A673 (cell line): ENCODE data around the gene POLR3C.

Source experiments
- CTCF ChIP-seq: fragments of 300-800, 200-600 bp; sonication (generic); conservative IDR thresholded peaks from 2 replicates; pipeline ENCODE4 v1.5.1; 2017; ENCODE audit warnings: low read depth, mild to moderate bottlenecking, antibody characterized with exemption, low read length, moderate library complexity, mixed read lengths
- EZH2 ChIP-seq: fragments of 200-600 bp; sonication (generic); IDR thresholded peaks from 2 replicates; pipeline ENCODE4 v1.6.1; 2017; ENCODE audit warnings: borderline replicate concordance, low read depth, mild to moderate bottlenecking, mixed read lengths, antibody characterized with exemption, low read length; ENCODE audit not compliant: poor library complexity, severe bottlenecking

GRCh38 chr1:145858901-145859490 lies 35.0 kb downstream of the POLR3C start, which contains the start of gene PIAS3:
- TF ChIP-seq CTCF (no peak), EZH2 (no peak)
